Activated CD4-positive, alpha-beta T cell treated with anti-CD3 and anti-CD28 coated beads for 48 hours (primary cell): ENCODE measurements around the gene LRRC73.
"Not testable (repeated sequence)": the region's sequence is repeated elsewhere in the genome, so short reads cannot be mapped to it uniquely, and the experiment has no call there.

Experiments used
- DNase-seq: peaks from one replicate; pipeline ENCODE4 v3.0.0-alpha.2; 2020

LRRC73 gene, protein sequence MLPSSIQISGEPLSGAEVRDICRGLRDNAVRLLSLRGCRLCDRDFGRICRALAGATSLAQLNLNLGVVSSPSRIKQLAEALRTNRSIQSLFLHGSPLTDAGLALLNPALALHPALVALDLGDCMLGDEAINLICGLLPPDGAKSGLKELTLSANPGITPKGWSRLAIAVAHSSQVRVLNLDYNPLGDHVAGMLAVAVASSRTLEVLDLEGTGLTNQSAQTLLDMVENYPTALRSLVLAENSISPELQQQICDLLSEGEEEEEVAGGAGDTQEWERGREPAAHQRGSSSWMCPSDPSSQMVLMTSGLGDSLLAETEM

DNA sequence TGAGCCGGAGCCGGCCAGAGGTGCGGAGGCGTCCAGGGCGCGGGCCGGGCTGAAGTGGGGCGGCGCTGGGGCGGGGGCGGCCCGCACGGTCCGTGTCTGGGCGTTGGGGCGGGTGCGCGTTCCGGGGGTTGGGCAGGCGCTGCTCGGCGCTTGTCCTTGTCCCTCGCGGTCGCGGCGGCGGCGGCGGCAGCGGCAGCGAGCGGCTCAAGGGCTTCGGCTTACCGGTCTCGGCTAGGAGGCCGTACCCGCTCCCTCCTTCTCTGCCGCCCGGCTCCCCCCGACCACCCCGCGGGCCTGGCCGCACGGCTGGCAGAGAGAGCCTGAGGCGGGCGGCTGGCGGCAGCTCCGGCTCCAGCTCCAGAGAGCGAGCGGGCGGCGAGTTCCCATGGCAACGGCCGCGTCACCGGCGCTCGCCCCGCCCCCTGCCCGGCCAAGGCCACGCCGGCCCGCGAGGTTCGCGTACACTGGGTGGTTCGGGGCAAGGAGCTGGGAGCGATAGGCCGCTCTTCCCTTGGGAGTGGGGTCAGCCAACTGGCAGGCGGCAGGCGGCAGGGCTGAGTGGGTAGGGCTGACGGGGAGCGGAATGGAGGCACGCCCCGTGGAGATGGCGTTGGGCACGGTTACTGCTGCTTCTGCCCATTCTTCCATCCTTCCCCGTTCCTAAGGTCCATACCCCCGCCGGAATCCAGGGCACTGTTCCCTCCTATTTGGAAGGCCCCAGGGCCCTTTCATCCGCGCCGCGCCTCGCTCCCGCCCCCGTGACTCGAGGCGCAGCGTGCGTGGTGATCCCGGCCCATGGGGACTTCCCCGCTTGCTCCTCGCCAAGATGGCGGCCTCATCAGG lies at the start of gene LRRC73:
TSS of gene LRRC73 (minus strand) at position 363 of the 843 bp plus-strand sequence. CDS start 561 bp downstream, outside the sequence.
- DNase-seq = peak; percentile 80

DNA sequence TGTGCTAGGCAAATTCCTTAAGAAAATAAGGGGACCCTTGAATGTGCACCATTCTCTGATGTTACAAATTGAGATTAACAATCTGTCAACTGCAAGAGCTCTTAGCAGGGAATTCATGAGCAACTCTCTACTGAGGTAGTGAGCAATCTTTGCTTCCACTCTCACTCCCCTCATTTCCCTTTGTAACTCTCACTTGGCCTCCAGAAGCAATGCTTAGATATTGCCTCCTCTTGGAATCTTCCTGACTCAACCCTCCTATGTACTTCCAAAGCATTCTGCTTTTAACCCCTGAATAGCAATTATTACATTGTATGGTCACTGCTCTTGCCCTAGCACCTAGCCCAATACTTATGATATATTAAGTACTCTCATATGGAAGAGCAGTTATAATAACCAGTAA lies 49.2 kb upstream of the LRRC73 start:
- no peak for DNase-seq

DNA sequence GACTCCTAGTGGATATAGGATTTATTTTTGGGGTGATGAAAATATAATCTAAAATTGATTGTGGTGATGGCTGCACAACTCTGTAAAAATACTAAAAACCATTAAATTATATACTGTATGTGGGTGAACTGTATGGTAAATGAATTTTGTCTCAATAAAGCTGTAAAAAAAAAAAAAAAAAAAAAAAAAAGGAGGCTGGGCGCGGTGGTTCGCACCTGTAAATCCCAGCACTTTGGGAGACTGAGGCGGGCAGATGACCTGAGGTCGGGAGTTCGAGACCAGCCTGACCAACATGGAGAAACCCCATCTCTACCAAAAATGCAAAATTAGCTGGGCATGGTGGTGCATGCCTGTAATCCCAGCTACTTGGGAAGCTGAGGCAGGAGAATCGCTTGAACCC lies 47.5 kb upstream of the LRRC73 start:
- not testable (repeated sequence) for DNase-seq

DNA sequence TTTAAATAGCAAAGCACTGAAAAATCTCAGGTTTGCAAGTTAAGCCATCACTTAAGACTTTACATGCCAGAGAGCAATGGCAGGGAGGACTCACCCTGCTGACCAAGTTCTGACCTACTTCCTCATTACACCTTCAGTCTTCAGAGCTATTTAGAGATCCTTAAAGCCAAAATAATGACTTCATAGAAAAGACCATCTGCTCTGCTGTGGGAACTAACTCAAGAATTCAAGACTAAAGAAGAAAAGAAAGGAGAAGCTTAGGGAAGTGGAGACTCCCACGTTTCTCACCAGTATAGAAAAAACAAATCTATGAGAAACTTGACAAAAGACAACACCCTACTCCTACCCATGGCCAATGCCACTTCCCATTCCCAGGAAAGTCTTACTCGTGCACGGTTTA lies 37.1 kb upstream of the LRRC73 start:
- no peak for DNase-seq

DNA sequence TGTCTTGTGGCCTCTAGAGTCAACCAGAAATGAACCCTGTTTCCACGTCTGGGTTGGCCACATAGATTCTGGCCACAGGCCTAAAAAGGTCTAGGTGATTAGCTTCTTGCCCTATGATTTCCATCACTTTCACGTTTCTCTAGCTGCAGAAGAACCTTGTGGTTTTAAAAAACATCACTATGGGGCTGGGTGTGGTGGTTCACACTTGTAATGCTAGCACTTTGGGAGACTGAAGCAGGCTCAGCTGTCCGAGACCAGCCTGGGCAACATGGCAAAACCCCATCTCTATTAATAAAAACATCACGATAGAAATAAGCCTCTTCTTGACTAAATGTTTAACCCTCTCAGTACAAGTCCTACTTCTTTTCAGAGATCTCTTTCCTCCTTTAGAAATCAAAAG lies 34.3 kb upstream of the LRRC73 start:
- no peak for DNase-seq

DNA sequence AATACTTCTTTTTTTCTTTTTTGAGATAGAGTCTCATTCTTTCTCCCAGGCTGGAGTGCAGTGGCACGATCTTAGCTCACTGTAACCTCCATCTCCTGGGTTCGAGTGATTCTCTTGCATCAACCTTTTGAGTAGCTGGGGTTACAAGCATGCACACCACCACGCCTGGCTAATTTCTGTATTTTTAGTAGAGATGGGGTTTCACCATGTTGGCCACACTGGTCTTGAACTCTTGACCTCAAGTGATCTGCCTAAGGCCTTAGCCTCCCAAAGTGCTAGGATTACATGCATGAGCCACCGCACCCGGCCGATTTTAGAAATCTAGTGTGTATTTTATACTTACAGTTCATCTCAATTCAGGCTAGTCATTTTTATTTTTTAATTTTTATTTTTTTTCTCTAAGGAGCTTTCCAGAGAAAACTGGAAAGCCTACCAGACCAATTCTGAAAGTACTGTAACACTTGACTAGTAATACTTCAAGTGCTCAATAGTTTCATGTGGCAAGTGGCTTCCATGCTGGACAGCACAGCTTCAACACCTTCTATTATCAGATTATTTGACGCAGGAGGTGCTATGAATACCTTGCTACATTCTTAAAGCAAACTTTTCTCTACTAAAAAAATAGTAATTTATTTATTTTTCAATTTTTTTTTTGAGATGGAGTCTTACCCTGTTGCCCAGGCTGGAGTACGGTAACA lies 31.8 kb upstream of the LRRC73 start:
- no peak for DNase-seq

DNA sequence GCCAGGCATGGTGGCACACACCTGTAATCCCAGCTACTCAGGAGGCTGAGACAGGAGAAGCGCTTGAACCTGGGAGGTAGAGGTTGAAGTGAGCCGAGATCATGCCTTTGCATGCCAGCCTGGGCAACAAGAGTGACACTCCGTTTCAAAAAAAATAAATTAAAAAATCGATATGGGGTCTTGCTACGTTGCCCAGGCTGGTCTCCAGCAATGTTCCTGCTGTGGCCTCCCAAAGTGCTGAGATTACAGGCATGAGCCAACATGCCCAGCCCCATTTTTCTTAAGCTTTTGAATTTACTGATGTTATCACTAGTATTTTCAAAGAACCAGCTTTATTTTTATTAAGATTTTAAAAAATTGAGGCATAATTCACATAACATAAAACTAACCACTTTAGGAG lies 30.4 kb upstream of the LRRC73 start:
- no peak for DNase-seq

DNA sequence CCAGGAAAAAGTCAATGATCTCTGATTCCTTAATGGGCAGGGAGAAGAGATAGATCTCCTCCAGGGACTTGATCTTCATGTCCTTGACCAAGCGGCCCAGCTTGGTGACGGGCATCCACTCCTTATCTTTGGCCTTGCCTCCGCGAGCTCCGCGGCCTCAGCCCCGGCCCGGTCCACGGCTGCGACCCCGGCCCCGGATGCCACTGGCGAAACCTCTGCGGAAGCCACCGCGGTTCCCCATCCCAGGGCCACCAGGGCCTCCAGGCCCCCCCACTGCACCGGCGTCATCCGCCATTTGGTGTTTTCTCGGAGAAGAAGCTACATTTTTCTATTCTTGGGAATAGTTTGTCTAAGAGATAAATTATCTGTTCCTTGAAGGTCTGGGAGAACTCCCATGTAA lies 29.3 kb upstream of the LRRC73 start:
- DNase-seq = not testable (repeated sequence)

DNA sequence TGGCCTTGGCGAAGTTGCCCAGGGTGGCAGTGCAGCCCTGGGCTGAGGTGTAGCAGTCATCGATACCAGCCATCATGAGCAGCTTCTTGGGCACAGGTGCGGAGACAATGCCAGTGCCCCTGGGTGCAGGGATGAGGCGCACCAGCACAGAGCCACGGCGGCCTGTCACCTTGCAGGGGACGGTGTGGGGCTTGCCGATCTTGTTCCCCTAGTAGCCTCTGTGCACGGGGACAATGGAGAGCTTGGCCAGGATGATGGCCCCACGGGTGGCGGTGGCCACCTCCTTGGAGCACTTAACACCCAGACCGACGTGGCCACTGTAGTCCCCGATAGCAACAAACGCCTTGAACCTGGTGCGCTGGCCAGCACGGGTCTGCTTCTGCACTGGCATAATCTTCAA lies 28.8 kb upstream of the LRRC73 start:
- not testable (repeated sequence) for DNase-seq

DNA sequence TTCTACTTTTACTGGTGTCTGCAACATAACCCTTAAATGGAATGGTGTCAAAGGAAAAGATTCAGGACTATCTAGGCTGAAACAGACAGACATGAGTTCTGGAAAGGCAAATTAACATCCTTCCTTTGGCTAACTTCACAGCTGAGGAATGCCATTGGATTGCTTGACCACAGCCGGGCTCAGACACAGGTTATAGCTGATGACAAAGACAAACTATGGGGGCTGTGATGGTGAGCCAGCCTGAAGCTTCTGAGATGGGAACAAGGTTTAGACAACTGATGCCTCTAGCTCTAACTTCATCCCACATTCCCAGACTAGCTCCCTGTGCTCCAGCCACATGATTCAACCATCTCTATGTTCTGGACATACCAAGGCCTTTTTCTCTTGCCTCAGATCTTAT lies 22.1 kb upstream of the LRRC73 start:
- DNase-seq = no peak

DNA sequence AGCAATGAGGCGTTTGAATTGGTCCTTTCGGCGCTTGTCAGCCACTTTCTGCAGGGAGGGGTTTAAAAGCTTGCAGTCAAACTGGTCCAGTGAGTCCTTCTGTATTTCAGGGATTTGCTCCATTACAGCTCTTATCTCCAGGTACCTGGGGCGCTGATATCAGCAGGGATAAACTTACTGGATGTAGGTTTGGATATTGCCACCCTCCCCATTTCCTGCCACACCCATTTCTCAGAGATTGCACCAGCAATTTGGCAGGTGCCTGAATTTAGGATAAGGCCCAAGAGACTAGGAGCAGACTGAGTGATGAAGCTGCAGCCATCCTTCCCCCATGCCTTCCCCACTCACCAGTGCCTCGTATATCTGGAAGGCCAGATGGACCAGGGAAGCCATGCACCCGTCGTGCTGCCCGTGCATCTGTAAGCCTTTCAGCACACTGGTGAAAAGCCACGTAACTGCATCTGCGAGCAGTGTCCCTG lies 14.4 kb upstream of the LRRC73 start:
- DNase-seq = no peak

DNA sequence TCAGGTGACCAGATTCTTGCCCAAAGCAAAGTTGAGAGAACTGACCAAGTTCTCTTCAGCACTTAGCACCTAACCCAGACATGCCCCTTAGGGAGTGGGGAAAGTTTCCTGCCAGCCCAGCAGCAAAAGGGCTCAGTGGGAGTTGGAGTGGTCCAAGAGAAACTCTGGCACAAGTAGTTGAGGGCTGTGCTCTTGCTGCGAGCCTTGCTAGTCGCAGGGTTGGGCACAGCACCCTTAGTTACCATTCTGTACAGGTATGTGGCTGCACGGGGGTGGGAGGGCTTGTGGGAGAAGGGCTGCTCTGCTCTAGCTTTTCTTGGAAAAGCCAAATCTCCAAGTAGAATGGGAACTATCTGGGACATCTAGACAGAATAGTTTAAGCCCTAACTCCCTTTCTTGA lies 13.1 kb upstream of the LRRC73 start:
- DNase-seq = no peak

DNA sequence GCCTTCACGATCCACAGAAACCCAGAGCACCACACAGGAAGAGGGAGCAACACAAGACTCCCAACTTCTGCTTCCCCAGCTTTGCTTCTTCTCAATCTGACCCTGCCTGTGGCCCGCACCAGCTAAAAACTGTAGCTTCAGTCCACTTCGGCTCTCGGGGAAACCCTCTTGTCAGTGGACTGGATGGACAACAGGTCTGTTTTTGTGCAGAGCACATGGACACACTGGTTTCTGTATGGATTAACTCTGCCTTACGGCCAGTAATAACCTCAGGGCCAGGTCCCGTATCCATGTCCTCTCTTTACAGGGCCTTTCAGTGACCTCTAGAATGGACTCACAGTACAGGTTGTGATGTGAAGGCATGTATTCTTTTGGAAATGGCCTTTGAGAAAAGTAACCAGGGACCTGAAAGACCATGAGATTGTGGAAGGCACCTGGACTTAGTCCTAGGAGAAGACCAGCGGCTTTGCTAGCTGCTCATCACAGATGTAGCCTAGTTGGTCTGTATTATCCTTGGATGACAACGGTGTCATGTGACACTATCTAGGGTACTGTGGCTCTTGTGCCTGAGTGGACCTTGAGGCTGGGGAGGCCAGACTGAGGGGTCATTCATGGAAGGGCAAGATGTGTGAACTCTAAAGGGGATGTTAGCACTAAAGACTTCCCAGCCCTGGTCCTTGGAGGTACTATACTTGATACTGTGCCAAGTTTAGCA lies 12.6 kb upstream of the LRRC73 start:
- DNase-seq = no peak

DNA sequence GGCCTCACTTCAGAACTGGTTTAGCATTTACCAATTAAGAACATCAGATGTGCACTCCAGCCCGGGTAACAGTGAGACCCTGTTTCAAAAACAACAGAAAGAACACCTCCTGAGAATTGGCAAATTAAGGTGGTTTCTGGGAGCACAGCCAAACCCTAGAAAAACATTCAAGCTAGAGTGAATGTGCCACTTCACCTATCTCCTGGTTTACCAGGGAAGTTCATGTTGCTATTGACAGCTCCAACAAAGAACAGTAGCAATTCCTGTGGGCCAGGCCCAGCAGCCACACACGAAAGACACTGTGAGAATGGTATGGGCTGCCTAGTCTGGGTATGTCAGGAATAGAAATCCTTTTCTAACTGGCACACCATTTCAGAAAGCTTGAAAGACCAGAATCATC lies 11.7 kb upstream of the LRRC73 start:
- DNase-seq = no peak

DNA sequence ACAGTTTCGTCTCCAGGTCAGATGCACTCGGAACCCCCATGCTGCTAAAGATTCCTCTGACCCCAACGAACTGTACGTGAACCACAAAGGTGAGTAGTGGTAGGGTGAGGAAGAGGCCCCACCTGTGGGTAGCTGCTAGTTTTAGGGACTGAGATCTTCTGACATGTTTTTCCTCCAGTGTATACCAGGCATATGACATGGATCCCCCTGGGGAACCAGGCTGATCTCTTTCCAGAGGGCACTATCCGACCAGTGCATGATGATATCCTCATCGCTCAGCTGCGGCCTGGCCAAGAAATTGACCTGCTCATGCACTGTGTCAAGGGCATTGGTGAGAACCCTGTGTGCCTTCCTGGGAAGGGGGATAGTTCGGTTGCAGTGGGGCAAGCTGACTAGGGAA lies 10.0 kb upstream of the LRRC73 start:
- DNase-seq = no peak

DNA sequence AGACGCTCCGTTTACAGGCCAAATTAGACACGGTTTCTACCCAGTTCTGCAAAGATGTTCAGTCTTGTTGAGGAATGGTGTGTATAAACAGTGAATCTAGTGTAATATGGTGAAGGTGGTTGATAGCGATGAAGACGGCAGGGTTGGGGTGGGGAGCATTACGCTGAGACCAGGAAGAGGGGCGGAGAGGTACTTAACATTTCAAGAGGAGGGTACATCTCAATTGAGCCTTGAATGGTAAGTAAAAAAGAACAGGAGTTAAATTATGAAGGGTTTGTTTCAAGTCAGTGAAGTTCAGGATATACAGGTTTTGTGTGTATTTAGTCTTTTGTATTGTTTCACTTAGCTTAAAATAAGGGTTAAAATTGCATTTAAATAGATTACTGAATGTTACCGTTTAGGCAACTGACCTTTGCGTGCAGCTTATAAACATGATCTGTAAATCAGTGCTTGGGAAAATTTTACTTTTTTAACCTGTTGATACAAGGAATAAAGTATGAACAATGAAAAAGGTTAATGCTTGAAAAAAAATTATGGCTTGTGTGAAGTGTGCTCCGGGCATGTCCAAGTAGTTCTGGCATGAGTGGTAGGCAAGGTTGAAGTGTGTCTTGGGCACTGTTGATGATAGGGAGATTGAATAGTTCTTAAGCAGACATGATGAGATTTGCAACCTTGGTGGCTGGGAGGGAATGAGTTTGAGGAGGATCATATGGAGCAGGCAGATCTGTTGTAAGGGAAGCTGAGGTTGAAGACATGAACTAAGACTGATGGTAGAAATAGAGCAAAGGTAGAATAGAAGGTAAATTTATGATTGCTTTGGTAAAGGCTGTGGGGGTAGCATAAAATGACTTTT lies 7.6 kb upstream of the LRRC73 start:
- no peak for DNase-seq

DNA sequence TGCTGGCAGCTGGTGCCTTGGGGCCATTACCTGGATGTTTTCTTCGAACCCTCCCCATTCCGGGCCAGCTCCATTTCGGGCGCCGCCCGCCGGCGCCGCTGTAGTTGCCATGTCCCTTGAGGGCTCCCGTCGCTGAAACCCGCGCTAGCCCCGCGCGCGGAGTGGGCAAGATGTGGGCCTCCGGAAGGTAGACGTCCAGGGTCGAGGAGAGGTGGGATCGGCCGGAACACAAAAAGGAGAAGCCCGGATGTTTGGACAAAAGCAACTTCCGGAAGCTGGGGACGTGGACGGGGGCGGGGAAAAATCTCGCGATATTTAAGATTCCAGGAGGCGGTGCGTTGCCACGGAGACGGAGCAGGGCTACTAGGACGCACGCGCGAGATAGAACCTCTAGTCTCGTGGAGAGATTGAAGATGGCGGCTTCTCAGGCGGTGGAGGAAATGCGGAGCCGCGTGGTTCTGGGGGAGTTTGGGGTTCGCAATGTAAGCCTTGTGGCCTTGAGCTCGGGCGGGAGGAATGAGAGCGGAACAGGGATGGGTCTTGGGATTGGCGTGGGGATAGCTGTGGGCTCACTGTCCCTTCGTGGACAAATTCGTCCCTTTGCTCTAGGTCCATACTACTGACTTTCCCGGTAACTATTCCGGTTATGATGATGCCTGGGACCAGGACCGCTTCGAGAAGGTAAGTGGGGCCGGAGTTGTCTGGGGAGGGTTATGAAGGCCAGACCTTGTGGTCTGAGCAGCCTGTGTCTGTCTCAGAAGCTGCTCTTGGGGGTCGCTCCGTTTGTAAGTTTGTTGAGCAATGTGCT lies 6.8 kb upstream of the LRRC73 start, which contains the start of the genes POLR1C and YIPF3:
TSS of gene POLR1C (plus strand) at position 393 of the 808 bp plus-strand sequence. CDS start at position 414, 21 bp downstream.
TSS of gene YIPF3 (minus strand) at position 230 of the 808 bp plus-strand sequence. CDS start at position 111, 119 bp downstream.
- DNase-seq = peak; percentile 98

DNA sequence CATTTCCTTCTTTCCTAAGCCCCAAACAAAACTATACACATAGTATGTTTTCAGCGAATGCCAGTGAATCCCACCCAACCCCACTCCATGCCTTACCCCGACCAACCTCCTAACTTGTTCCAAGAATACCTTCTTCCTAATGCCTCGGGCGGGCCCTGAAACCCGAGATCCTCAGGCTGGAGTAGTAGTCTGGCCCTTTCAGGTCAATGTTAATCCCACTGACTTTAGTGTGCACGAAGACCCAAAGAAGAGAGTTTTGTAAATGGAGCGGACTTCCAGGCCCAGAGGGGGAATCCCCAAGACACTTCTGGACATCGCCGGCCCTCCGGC lies 6.2 kb upstream of the LRRC73 start:
- DNase-seq = no peak

DNA sequence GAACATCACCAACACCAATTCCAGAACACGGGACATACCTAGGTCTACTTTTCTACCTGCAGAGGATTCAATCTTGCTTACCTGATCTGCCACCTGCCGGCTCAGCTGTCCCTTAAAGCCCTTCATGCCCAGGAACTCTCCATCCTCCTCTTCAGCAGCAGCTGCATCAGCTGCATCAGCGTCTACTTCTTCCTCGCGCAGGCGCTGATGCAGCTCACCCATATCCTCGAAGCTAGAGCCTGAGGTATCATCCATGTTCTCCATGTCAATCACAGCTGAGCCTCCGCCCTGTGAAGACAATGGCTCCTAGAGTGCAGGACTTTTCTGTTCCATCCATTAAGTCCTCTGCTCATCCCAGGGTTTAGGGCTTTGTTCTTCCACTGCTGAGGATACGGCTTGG lies 5.7 kb upstream of the LRRC73 start:
- DNase-seq = no peak

DNA sequence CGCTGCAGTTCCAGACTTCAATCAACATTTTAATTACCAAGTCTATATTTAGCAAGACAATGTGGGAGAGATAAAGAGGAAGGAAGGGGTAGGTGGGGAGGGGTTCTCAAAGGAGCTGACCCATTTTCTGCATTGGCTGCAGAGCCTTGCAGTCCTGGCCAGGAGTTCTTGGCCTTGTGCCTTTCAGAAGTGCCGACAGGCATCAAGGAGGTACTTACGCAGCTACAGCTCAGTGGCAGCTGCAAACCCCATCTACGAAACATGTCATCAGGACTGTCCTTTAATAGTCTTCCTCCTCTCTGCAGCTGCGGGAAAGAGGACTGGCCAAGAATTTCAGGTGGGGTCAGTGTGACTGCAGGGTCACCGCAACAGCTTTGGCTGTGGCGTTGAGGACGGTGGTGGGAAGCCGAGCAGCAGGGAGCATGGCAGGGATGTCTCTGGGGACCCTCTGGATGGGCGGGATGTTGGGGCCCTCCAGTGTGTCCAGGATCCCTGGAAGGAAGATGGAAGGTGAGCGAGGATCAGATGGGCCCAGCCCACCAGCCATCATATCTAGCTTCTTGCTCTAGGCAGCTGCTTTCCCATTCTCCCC lies 1.8 kb upstream of the LRRC73 start:
- DNase-seq = no peak

DNA sequence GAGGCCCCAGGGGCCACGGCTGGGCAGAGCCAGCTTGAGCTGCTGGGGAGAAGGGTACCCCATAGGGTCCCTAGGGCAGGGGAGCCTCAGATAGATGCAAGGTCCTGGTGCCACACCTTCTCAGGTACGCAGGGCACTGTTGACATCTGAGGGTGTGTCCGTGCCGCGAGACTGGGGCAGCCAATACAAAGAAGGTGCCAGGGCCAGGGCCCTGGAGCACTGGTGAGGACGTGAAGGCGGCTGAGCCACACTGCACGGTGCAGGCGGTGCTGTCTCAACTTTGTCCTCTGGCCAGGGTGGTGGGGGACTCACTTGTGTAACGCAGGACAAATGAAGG lies 649 bp upstream of the LRRC73 start:
- DNase-seq = no peak
